PC-9 (cell line): Measurements from ENCODE around the gene IQCN.

ENCODE experiments used
- CTCF ChIP-seq: fragments of 200-600 bp; sonication (generic); conservative IDR thresholded peaks from 2 replicates; pipeline ENCODE4 v1.6.1; 2017; ENCODE audit warnings: mixed run types, antibody characterized with exemption, mild to moderate bottlenecking, moderate library complexity
- EZH2 ChIP-seq: fragments of 200-600 bp; sonication (generic); IDR thresholded peaks from 2 replicates; pipeline ENCODE4 v1.8.0; 2017; ENCODE audit warnings: antibody characterized with exemption, low read depth

- TF ChIP-seq CTCF (no peak), EZH2 (no peak)
These were observed 49.5 kb downstream of the IQCN start for GRCh38 chr19:18224525-18225354.
